ENCODE measurements around the gene LATS2.
"Not testable (repeated sequence)": the region's sequence is repeated elsewhere in the genome, so short reads cannot be mapped to it uniquely, and the experiment has no call there.

The LATS2 gene

GRCh38 chr13:20938302-20938701, 123.1 kb downstream of the LATS2 start:
- no peak for TF ChIP-seq ZNF8 (CRISPR knock-in tag; IDR thresholded peaks at IDR 0.05)
- no peak for TF ChIP-seq PATZ1 (CRISPR knock-in tag; IDR thresholded peaks at IDR 0.05; ENCODE audit: borderline replicate concordance)
- no peak for TF ChIP-seq CSDC2 (CRISPR knock-in tag; IDR thresholded peaks at IDR 0.05)
- TF ChIP-seq TOX (CRISPR knock-in tag; IDR thresholded peaks at IDR 0.05; ENCODE audit: borderline replicate concordance): no peak
- TF ChIP-seq CSRNP3 (CRISPR knock-in tag; IDR thresholded peaks at IDR 0.05): no peak
- no peak for TF ChIP-seq ZFP30 (CRISPR knock-in tag; IDR thresholded peaks at IDR 0.05)
- no peak for TF ChIP-seq BACH2 (CRISPR knock-in tag; IDR thresholded peaks at IDR 0.05; ENCODE audit: borderline replicate concordance)
- no peak for TF ChIP-seq PPARA (CRISPR knock-in tag; IDR thresholded peaks at IDR 0.05; ENCODE audit: borderline replicate concordance)
- TF ChIP-seq, protein P1, sequence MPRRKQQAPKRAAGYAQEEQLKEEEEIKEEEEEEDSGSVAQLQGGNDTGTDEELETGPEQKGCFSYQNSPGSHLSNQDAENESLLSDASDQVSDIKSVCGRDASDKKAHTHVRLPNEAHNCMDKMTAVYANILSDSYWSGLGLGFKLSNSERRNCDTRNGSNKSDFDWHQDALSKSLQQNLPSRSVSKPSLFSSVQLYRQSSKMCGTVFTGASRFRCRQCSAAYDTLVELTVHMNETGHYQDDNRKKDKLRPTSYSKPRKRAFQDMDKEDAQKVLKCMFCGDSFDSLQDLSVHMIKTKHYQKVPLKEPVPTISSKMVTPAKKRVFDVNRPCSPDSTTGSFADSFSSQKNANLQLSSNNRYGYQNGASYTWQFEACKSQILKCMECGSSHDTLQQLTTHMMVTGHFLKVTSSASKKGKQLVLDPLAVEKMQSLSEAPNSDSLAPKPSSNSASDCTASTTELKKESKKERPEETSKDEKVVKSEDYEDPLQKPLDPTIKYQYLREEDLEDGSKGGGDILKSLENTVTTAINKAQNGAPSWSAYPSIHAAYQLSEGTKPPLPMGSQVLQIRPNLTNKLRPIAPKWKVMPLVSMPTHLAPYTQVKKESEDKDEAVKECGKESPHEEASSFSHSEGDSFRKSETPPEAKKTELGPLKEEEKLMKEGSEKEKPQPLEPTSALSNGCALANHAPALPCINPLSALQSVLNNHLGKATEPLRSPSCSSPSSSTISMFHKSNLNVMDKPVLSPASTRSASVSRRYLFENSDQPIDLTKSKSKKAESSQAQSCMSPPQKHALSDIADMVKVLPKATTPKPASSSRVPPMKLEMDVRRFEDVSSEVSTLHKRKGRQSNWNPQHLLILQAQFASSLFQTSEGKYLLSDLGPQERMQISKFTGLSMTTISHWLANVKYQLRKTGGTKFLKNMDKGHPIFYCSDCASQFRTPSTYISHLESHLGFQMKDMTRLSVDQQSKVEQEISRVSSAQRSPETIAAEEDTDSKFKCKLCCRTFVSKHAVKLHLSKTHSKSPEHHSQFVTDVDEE (CRISPR knock-in tag; IDR thresholded peaks at IDR 0.05): no peak
- ATAC-seq: peak; percentile 60; the same call in 2 of the 3 replicates

GRCh38 chr13:20927596-20928257, 133.7 kb downstream of the LATS2 start:
- ATAC-seq: no peak

DNA sequence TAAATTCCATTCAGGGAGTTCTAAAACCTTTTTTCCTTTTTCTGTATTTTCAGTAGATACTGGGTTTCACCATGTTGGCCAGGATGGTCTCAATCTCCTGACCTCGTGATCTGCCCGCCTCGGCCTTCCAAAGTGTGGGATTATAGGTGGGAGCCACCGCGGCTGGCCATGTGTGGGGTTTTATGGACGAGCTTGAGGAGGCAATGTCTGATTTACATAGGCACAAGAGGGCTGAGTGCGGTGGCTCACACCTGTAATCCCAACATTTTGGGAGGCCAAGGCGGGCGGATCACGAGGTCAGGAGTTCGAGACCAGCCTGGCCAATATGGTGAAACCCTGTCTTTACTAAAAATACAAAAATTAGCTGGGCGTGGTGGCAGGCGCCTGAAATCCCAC, 136.0 kb downstream of the LATS2 start:
- not testable (repeated sequence) for ATAC-seq

More at GRCh38 chr13:20927596-20928257, 133.7 kb downstream of the LATS2 start:
- TF ChIP-seq ZNF8 (CRISPR knock-in tag; IDR thresholded peaks at IDR 0.05) (no peak), BACH2 (CRISPR knock-in tag; IDR thresholded peaks at IDR 0.05; ENCODE audit: borderline replicate concordance) (no peak), ZNF565 (CRISPR knock-in tag; conservative IDR thresholded peaks at IDR 0.05; ENCODE audit: low read depth) (no peak)

GRCh38 chr13:20924758-20925394, 136.5 kb downstream of the LATS2 start:
- peak; percentile 94 for ATAC-seq
- no peak for TF ChIP-seq PPARA (CRISPR knock-in tag; IDR thresholded peaks at IDR 0.05; ENCODE audit: borderline replicate concordance)
- TF ChIP-seq, protein P1 (CRISPR knock-in tag; IDR thresholded peaks at IDR 0.05): no peak
- TF ChIP-seq ZFP3 (CRISPR knock-in tag; IDR thresholded peaks at IDR 0.05): no peak
- TF ChIP-seq OSR1 (CRISPR knock-in tag; IDR thresholded peaks at IDR 0.05): no peak
- no peak for TF ChIP-seq ISL1 (CRISPR knock-in tag; IDR thresholded peaks at IDR 0.05)
- no peak for TF ChIP-seq ESRRG (CRISPR knock-in tag; IDR thresholded peaks at IDR 0.05)
- no peak for TF ChIP-seq BACH2 (CRISPR knock-in tag; IDR thresholded peaks at IDR 0.05; ENCODE audit: borderline replicate concordance)
- TF ChIP-seq ZNF70 (CRISPR knock-in tag; IDR thresholded peaks at IDR 0.05): no peak
- TF ChIP-seq ZNF8 (CRISPR knock-in tag; IDR thresholded peaks at IDR 0.05): no peak
- no peak for TF ChIP-seq ZFP30 (CRISPR knock-in tag; IDR thresholded peaks at IDR 0.05)

DNA sequence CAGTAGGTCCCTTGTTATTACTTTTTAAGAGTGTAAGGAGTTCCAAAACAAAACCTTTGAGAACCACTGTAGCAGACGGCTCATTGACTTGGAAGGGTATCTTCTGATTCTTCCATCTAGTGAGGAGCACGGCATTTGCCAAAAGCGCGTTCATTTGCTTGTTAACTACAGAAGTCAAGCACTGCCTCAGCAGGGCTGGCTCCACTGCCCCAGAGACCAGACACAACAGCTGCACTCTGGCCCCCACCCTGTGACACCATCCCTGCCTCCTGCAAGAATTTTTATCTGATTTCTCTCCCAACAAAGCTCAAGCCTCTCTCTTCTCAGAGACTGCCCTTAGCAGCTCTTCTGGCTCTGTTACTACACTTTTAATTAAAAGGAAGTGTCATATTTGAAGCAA, 138.1 kb downstream of the LATS2 start:
- no peak for TF ChIP-seq ESRRG (CRISPR knock-in tag; IDR thresholded peaks at IDR 0.05)
- no peak for TF ChIP-seq GLIS3 (CRISPR knock-in tag; IDR thresholded peaks at IDR 0.05)
- ATAC-seq: no peak

Measured in SK-N-SH treated with all-trans-retinoic acid at 6 μM for 48 hours (cell line).